Measurements from ENCODE around the gene SERPINA1. TPM values are rescaled to one million over a fixed set of nuclear protein-coding genes. Genes with fewer than 3 reads are reported as not detected.

The SERPINA1 gene
- total RNA-seq, 2 donors from 2014 or later: 15.2 to 22.4 TPM

GRCh38 chr14:94366146-94366915, 22.1 kb downstream of the SERPINA1 start, which contains the start of gene SERPINA2:
Gene SERPINA2, minus strand, starts transcription at chr14:94366698.
- no peak for TF ChIP-seq CTCF (IDR thresholded peaks at IDR 0.05)
- ATAC-seq (ENCODE audit: insufficient number of reproducible peaks, low FRiP score, low read depth): no peak
- H3K27me3 ChIP-seq (replicated peaks; ENCODE audit: insufficient read depth): no peaks in the 10 kb centered on the region
- DNase-seq (ENCODE audit: low spot score): no peak
- H3K9me3 ChIP-seq: no peaks in the 10 kb centered on the region
- no peak within 1 kb of the TSS for H3K4me3 ChIP-seq
- H3K4me1 ChIP-seq (ENCODE audit: control insufficient read depth in 1 of 2, low read depth in 2 of 2): no peaks in the 10 kb centered on the region
- no peak within 1 kb of the TSS for H3K27ac ChIP-seq
- no peaks in the 10 kb centered on the region for H3K36me3 ChIP-seq

- no peaks in the 10 kb centered on the region for H3K27me3 ChIP-seq (replicated peaks; ENCODE audit: insufficient read depth)
- ATAC-seq (ENCODE audit: insufficient number of reproducible peaks, low FRiP score, low read depth) (no peak), DNase-seq (ENCODE audit: low spot score) (no peak)
- no peaks in the 10 kb centered on the region for H3K36me3 ChIP-seq
- no peaks in the 10 kb centered on the region for H3K9me3 ChIP-seq
- no peak overlapping the region for H3K4me3 ChIP-seq
- H3K27ac ChIP-seq: no peak overlapping the region
- no peaks in the 10 kb centered on the region for H3K4me1 ChIP-seq (ENCODE audit: control insufficient read depth in 1 of 2, low read depth in 2 of 2)
- TF ChIP-seq CTCF (IDR thresholded peaks at IDR 0.05): no peak
These were observed 22.8 kb downstream of the SERPINA1 start for GRCh38 chr14:94365624-94366023.

GRCh38 chr14:94364964-94365363, 23.4 kb downstream of the SERPINA1 start:
- no peak for ATAC-seq (ENCODE audit: insufficient number of reproducible peaks, low FRiP score, low read depth)
- no peaks in the 10 kb centered on the region for H3K36me3 ChIP-seq
- H3K9me3 ChIP-seq: no peaks in the 10 kb centered on the region
- no peak for DNase-seq (ENCODE audit: low spot score)
- H3K27me3 ChIP-seq (replicated peaks; ENCODE audit: insufficient read depth): no peaks in the 10 kb centered on the region
- H3K4me3 ChIP-seq: no peak overlapping the region
- no peak for TF ChIP-seq CTCF (IDR thresholded peaks at IDR 0.05)
- no peaks in the 10 kb centered on the region for H3K4me1 ChIP-seq (ENCODE audit: control insufficient read depth in 1 of 2, low read depth in 2 of 2)
- H3K27ac ChIP-seq: no peak overlapping the region

- Histone ChIP-seq H3K36me3 (no peaks in the 10 kb centered on the region), H3K9me3 (no peaks in the 10 kb centered on the region), H3K27ac (no peak overlapping the region), H3K4me3 (no peak overlapping the region), H3K27me3 (replicated peaks; ENCODE audit: insufficient read depth) (no peaks in the 10 kb centered on the region), H3K4me1 (ENCODE audit: control insufficient read depth in 1 of 2, low read depth in 2 of 2) (no peaks in the 10 kb centered on the region)
- ATAC-seq (ENCODE audit: insufficient number of reproducible peaks, low FRiP score, low read depth) (no peak), DNase-seq (ENCODE audit: low spot score) (no peak)
- TF ChIP-seq CTCF (IDR thresholded peaks at IDR 0.05): no peak
These were observed 24.4 kb downstream of the SERPINA1 start for GRCh38 chr14:94364037-94364436.

GRCh38 chr14:94363151-94363624, 25.2 kb downstream of the SERPINA1 start:
- H3K4me3 ChIP-seq: no peak overlapping the region
- no peaks in the 10 kb centered on the region for H3K9me3 ChIP-seq
- no peak for TF ChIP-seq CTCF (IDR thresholded peaks at IDR 0.05)
- no peaks in the 10 kb centered on the region for H3K36me3 ChIP-seq
- no peak for DNase-seq (ENCODE audit: low spot score)
- H3K27ac ChIP-seq: no peak overlapping the region
- ATAC-seq (ENCODE audit: insufficient number of reproducible peaks, low FRiP score, low read depth): no peak
- no peaks in the 10 kb centered on the region for H3K4me1 ChIP-seq (ENCODE audit: control insufficient read depth in 1 of 2, low read depth in 2 of 2)
- H3K27me3 ChIP-seq (replicated peaks; ENCODE audit: insufficient read depth): no peaks in the 10 kb centered on the region
